Sigmoid colon (tissue), 4 donors: ENCODE results near the gene ENHO.

Experiments used
- CTCF ChIP-seq, 4 experiments: fragments of 450-650 bp in 3 of 4; fragments of 200-600 bp in 1 of 4; IDR thresholded peaks; one replicate each; pipeline ENCODE4 v1.5.1; 2016 to 2019; ENCODE audit warnings: antibody characterized with exemption in 4 of 4, mild to moderate bottlenecking in 3 of 4, moderate library complexity in 2 of 4
- EP300 ChIP-seq, 4 donors: sonication (generic); formaldehyde crosslinking; IDR thresholded peaks; one replicate each; pipeline ENCODE4 v1.6.1; 2017; ENCODE audit warnings: antibody characterized with exemption in 4 of 4
- POLR2A ChIP-seq, 2 donors: fragments of 450-650 bp; IDR thresholded peaks; one replicate each; pipeline ENCODE4 v1.6.1; 2016; ENCODE audit warnings: antibody characterized with exemption in 2 of 2, mild to moderate bottlenecking in 2 of 2, moderate library complexity in 2 of 2
- POLR2AphosphoS5 ChIP-seq, 4 donors: sonication (generic); formaldehyde crosslinking; IDR thresholded peaks; one replicate each; pipeline ENCODE4 v1.6.1; 2017; ENCODE audit warnings: antibody characterized with exemption in 4 of 4

GRCh38 chr9:34558919-34559623 lies 36.3 kb upstream of the ENHO start:
- TF ChIP-seq CTCF (IDR thresholded peaks at IDR 0.05) = no peak
- TF ChIP-seq POLR2A (IDR thresholded peaks at IDR 0.05) = no peak
- no peak for TF ChIP-seq POLR2AphosphoS5 (IDR thresholded peaks at IDR 0.05)
- TF ChIP-seq EP300 (IDR thresholded peaks at IDR 0.05) = no peak
